ENCODE results near the gene PLXNA2.

PLXNA2 gene

DNA sequence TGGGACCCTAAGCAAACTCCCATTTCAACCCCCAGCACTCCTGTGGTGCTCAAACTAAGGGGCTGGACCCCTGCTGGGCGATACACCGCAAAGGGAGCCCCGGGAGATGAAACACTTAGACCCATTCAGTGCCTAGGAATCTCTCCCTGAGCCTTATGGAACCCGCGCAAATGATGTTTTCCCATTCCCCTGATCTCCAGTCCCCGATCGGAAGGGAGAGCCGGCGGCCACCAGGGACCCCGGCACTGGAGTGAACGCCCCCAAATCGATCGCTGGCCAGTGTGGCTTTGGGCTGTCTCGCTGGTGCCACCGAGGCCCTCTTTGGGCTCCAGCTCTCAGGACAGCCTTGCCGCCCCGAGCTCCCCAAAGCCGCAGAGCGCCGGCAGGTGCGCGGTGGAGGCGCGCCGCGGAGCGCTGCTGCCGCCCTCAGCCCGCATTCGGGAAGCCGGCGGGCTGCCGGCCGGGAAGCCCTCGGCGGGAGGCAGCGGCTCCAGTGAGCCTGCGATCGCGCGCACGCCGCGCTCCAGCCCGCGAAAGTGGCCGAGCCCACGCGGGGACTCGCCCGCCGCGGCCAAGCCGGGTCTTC is 1.1 kb downstream of the PLXNA2 start:
- FAIRE-seq (no peak), DNase-seq (ENCODE audit: low spot score) (no peak)

DNA sequence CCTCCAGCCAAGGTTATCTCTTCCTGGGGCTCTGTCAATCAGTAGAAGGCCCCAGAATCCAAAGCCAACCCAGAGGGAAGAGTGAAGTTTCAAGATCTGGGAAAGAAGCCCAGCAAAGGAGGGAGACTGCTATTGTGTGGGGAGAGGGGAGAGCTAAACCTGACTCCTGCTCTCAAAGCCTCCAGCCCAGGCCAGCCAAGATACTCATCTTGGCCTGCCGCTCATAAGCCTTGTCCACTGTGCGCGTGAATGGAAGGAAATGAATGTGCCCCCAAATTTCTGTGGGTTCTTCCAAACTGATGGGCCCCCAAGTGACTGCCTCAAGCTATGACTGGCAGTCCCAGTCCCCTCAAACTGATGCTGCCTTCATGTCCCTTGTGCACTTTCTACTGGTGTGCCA is 2.0 kb downstream of the PLXNA2 start:
- DNase-seq (ENCODE audit: low spot score): no peak
- FAIRE-seq: no peak

DNA sequence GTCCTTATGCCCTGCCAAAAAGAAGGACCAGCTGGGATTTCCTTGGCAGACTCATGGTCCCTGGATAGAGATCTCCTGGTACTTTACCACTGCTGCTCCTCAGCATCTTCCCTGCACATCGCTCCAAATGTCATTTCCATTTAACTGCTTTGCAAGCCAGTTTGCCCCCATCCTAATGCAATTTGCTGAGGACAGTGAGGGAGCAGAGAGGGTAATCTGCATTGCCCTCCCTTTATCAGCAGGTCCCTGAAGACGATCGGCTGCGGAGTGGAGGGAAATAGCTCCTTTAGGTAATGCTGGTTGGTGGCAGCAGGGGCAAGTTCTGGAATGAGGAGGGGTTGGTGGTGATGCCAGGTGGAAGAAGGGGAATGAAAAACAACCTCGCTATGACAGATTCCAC is 2.7 kb downstream of the PLXNA2 start:
- DNase-seq (ENCODE audit: low spot score) (no peak), FAIRE-seq (no peak)

DNA sequence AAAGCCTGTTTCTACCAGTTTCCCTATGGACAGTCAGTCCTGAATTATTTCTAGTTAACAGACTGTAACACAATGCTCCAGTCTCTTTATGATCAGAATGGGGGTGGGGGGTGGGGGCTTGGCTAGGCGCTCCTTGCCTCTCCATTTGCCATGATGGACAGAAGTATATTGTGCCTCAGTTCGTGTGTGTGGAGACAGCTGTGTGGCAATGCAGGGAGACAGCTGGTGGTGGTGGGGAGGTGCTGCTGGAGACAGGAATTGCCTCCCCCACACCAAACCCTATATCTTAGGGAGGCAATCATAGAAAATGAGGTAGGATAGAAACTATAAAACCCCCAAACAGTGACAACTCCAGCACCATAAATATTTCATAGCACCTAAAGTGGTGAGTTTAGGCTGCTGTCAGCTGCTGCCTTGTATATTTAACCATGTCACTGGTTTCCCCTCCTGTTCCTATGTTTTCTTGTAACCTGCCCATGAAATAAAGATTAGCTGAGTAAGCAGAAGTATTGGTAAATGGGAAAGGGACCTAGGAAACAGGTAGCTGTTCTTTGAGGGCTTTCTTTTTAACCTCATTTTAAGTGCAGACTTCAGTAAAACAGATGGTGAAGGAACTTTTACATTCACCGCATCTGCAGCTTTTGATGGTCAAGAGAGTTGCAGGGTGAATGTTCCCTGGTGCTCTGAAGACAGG is 3.4 kb downstream of the PLXNA2 start:
- FAIRE-seq (no peak), DNase-seq (ENCODE audit: low spot score) (no peak)

DNA sequence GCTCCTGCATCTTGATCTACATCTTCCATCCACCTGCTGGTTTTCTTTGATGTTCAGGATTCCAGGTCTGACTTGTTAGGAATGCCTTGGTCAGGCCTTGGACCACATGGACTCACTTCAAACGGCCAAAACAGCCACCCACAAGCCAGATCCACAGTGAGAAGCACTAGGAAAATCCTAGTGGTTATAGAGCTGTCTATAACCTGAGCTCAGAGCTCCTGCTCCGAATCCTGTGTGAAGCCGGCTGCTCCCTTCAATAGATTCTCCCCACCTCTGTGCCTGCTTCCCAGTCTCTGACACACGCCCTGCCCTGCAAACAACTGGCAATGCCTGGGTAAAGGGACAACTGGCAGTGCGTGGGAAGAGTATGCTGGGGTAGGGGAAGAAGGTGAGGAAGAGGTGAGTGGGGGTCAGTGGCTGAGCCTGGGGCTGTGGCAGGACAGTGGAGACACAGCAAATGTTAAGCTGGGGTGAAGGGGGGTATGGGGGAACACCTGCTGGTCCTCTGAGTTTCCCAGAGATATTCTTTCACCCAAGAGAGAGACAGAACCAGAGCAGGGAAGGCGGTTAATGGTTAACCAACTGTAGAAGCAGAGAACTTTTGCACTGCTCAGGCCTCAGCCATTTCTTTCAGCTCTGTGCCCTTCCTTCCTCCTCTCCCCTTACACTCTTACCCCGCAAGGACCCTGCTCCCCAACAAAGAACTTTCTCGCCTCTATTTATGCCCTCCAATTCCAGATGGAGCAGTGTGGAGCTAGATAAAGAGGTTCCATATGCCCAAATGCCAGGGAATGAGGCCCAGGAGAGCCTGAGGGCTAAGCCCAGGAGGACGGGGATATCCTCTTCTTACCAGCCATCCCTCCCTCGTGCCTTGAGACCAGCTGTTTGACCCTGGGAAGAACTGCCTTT is 4.5 kb downstream of the PLXNA2 start:
- DNase-seq (ENCODE audit: low spot score) (no peak), FAIRE-seq (no peak)

DNA sequence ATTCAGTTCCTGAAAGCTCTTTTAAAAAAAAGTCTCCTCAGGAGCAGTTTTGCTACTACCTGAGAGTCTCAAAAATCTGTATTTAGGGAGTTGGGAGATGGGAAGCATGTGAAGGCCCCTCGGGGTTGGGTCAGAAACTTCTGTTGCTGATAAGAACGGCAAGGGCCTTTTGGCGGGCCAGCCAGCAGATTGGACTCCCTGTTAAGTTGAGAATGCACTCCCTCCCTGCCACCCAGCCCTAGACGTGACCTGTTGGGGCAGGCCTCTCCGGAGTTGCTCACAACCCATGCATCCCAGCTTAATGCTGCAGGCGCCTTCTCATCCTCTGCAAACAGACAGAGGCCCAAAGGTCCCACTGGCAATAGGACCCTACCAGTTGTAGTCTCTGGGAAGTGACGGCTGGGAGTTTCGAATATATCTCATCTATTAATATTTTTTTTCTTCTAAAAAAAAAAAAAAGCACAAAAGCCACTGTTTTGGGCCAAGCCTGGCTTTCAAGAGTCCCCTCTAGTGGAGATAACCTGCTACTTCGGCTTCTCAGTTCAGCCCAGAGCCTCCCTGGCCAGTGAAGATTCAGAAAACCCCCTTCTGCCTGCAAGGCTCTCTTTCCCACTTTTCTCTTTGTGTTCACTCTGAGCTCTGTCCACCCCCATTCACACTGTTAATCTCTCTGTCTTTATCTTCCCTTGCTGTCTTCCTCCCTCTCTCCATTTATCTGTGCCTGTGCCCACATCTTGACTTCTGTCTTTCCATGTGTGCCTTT is 5.3 kb downstream of the PLXNA2 start:
- FAIRE-seq (no peak), DNase-seq (ENCODE audit: low spot score) (no peak)

DNA sequence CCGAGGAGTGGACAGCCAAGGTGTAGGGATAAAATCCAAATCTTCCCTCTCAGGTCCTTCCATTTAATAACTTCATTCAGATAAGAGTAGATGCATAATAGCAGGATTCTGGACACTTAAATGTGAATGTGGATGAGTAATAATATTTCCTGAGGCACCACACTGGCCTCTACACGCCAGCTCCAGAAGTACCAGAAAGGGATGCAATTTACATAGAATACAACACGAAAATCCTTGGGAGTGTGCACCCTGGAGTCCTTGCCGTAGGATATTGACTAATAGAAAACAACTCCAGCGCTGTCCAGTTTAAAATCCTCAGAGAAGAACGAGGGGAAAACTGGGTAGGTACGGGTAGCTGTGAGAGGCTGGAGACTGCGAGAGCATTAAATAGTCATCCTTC is 6.9 kb downstream of the PLXNA2 start:
- no peak for DNase-seq (ENCODE audit: low spot score)
- no peak for FAIRE-seq

DNA sequence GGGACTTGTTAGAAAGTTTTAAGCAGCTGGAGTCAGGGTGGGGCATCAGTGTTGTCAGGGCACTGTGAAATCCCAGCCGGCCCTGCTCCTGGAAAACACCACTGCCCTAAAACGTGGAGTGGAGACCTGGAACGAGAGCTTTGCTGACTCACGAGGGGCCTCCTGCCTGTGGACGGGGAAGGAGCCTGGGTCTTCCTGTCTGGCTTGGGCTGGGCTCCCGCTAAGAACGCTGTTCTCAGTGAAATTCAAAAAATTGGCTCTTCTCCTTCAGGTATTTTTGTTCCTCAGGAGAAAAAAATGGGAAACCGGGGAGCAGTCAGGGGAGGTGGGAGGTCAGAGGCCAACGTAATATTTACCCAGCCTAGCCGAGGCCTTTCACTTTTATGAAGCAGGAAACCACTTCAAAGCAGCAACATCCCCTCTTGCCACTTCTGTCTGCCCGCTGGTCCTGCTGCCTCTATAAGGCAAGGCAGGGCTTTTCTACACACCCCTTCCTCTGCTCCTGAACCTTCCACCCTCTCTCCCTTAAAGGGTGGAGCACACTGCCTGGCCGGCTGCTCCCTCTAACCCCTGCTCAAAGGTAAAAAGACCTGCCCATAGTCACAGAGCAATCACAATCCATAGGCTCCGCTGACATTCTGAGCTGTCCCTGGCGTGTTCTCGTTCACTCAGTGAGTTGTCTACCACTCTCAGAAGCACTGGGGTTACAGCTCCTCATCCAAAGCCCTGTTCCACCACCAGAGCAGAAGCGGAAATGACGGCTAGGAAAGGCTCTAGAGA is 8.0 kb downstream of the PLXNA2 start:
- FAIRE-seq (no peak), DNase-seq (ENCODE audit: low spot score) (peak; percentile 20)

DNA sequence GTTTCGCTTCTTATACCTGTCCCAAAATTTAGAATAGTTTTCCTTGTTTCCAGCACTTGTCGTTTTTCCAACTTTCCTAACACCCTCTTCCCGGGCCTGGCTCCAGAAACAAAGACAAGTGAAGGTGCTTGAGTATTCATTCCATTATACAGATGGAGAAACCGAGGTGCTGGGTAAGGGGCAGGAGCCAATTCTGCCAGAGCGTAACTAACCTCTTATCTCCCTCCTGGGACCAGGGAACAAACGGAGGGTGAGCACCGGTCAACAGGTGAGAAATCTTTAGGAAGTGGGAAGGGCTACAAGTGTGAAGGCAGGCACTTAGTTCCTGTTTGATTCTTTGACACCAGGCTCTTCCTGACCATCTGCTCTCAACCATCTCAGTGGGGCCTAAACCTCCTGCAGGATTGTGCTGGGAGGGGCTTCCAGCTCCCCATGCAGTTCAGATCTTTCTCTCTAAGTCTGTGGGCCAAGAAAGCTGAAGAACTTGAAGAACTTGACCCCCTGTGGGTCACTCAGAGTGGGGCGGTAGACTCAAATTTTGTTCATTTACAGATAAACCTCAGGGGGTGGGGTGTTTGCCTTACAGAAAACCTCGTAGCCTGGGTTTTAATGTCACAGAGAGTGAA is 8.7 kb downstream of the PLXNA2 start:
- no peak for FAIRE-seq
- DNase-seq (ENCODE audit: low spot score): no peak

DNA sequence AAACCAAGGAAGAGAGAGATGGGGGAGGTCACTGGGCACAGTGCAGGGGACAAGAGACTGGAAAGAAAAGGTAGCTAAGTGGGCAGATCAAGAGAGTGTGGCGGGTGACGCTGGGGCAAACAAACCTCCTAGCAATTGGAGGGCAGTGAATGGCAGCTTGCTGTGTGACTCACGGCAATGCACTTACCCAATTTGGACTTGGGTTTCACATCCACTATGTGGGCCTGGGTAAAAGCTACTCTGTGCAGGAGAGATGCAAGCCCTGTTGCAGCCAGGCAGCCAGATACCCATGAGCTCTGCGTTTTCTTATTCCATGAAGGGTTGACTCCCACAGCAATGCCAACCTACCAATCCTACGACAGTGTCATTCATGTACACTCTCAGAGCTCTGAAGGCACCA is 9.5 kb downstream of the PLXNA2 start:
- no peak for FAIRE-seq
- DNase-seq (ENCODE audit: low spot score): no peak

DNA sequence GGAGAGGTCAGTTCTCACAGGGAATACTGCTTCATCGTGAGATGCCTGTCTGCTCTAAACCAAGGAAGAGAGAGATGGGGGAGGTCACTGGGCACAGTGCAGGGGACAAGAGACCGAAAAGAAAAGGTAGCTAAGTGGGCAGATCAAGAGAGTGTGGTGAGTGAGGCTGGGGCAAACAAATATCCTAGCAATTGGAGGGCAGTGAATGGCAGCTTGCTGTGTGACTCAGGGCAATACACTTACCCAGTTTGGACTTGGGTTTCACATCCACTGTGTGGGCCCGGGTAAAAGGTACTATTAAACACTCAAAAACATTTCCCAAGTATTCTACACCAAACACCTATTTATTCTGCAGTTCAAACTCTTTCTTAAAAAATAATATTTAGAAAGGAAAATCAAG is 10.2 kb downstream of the PLXNA2 start:
- DNase-seq (ENCODE audit: low spot score) (no peak), FAIRE-seq (no peak)

DNA sequence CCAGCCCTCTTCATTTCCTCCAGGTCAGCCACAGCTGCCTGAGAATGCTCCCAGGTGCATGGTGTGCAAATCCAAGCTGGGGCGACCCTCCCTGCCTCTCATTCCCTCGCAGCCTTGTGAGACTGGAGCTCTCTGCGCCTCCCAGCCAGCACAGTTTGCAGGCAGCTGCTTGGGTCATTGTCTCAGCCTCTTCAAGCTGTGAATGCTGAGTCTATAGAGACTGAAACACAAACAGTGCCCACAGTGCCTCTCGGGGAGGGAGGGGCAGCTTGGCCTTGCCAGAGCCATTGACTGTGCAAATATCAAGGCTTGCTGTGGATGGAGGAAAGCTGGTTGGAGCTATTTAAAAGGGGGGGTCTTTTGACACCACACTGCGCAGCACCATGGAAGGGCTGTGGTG is 10.6 kb downstream of the PLXNA2 start:
- FAIRE-seq (no peak), DNase-seq (ENCODE audit: low spot score) (no peak)

DNA sequence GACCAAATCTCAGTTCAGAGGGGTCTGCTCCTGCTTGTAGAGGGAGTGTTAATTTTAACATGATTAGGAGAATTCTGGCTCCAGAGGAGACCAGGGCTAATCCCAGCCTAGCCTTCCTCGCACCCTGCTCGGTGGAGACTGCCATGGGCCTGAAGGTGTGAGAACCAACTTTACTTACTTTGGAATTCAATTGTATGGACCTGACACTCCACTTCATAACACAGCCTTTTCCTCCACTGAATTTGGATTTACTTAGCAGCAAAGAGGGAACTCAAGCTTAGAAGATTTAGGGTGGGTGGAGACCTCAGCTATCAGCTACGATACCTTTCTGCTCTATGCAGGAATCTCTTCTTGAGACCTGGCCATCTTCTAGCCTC is 11.5 kb downstream of the PLXNA2 start:
- DNase-seq (ENCODE audit: low spot score) (no peak), FAIRE-seq (no peak)

DNA sequence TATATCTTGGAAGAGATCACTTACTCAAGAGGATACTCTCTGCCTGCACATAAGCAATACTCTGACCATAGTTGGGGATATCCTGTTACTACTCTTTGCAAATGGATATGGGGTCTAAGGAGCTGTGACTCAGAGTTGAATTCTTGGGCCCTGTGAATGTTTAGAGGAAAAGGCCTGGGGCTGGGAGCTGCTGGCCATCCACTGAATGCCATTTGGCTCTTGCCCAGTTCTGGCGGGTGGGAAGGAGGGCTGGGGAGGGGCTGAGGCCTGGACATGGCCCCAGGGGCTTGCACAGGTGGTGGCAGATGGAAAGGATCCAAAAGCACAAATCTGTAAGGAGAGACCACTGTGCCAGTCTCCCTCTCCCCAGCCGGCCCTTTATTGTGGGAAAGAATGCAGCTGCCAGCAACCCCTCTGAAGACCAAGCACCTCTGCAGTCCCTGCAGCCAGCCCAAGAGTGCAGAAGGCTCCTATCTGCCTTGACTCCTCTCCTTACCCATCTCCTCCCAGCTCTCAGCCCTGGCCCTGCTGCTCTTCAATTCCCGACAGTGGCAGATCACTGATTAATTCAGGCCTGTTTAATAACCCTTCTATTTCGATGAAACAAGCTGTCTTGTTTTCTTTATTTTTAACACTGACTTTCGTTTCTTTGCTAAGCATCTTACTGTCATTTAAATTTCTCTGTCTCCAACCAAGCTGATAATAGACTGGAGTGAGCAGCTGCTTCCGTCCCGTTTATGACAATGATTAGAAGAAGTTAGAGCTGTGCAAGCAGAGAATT is 12.1 kb downstream of the PLXNA2 start:
- FAIRE-seq: no peak
- DNase-seq (ENCODE audit: low spot score): no peak

DNA sequence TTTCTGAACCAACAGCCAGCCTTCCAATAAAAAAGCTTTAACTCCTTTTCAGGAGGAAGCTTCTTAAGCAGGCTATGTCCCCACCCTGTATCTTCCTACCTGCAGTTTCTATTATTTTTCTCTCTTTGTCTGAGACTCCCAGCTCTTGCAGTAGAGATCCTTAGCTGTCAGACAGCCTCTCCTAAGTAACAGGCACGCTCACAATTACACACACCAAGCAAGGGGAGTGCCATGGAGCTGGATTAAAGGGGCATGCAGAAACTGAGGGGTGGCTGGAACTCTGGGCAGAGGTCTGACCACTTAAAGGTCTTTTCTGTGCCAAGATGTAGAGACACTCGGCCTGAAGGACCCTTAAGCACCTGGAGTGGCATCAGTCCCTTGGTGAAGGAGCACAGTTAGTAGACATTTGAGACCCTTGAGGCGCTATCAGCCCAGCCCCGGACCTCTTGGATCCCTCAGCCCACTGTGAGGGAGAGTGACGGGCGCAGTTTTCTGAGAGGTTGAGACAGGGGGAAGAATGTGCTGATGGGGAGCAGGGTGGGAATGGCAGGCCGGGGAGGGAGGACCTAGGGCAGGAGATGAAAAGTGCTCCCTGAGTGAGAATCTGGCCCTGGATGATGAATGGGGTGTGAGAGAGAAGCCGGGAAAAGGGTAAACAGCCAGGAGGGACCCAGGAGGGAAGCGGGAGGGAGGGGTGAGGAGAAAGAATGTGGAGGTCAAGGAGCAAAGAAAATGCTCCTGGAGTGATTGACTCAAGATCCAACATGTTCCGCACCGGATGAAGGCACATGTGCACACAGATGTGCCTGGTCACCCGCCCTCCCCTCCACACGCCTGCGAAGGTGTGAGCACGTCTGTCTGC is 13.3 kb downstream of the PLXNA2 start:
- DNase-seq (ENCODE audit: low spot score): no peak
- no peak for FAIRE-seq

DNA sequence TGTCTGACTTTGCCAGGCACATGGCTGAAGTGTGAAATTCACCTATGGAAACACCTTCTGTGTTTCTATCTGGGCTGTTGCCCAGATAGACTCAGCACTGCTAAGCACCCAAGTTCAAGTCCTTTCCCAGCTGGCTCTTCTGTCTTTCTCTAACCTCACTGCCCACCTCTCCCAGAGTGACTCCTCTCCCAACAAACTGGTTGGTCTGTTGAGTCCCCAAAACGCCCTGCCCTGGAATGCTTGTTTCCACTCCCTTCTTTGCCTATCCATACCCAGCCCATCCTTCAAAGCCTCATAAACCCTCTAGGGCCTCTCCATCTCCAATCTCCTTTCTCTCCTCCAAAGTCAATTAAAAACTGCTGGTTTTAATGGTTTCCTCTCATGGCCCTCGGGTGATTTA is 15.6 kb downstream of the PLXNA2 start:
- DNase-seq (ENCODE audit: low spot score) (no peak), FAIRE-seq (no peak)

DNA sequence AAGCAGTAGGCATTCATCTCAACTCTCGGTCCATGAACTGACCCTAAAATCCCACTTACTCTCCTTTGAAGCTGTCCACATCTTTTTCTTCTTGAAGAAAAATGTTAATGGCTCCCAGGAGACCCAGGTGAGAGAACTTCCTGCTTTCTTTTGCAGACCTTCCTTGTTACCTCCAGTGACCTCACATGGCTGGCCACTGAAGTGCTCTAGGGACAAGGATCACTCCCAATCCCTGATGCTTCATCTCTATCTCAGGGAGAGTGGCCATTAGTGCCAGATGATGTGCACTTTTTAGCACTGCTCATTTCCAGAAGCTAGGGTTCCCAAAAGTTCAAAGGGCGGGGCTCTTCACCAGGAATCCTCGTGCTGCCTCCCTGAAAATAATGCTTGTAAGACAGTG is 16.2 kb downstream of the PLXNA2 start:
- FAIRE-seq: no peak
- no peak for DNase-seq (ENCODE audit: low spot score)

DNA sequence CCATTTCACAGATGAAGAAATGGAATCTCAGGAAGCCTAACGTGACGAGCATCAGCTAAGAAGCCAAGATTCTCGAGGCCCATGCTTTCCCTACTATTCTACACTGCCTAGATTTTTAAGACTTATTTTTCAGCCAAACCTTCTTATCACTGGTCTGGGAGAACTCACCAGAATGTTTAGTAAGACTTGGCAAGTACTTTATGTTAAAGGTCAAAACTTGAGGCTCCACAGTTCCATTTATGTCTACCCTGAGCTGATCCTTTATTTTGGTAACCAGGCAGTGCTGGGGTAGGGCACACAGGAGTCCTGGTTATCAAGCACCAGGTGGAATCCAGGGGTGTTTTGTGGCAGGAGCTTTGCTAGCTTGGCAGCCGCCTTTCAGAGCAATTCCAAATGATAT is 16.8 kb downstream of the PLXNA2 start:
- DNase-seq (ENCODE audit: low spot score) (no peak), FAIRE-seq (no peak)
